ENCODE measurements around the gene SOX4. TPM values are rescaled to one million over a fixed set of nuclear protein-coding genes. Genes with fewer than 3 reads are reported as not detected.

The SOX4 gene
- total RNA-seq, 2 experiments from 2014 or later, result 1.6 TPM

DNA sequence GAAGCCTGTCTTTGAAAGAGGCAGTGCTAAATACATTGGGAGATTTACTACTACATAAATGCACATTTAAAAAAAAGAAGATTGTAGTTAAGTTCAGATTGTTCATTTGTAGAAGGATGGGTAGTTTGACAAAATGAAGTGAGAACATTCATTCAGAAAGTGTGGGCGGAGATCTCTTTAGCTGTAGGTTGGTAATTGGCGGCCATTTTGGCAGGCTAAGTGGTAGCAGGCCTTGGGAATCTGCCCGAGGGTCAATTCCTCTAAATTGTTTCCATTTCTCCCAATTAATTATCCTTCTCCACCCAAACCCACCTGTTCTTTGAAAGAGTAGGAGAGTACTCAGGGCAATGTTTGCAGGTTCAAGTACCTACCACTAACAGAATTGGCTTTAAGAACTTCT, 17.9 kb downstream of the SOX4 start:
- no peaks in the 10 kb centered on the region for H3K4me1 Mint-ChIP-seq (ENCODE audit: low read depth)
- H3K4me3 Mint-ChIP-seq, result no peak overlapping the region
- ChIA-PET POLR2A (no interaction called here), CTCF (no interaction called here)
- intact Hi-C loops (cut with micrococcal nuclease), result no loop called here
- ATAC-seq, result no peak
- no peak overlapping the region for H3K27ac Mint-ChIP-seq
- no peaks in the 10 kb centered on the region for H3K36me3 Mint-ChIP-seq (ENCODE audit: low read depth)
- TF ChIP-seq, protein P1, sequence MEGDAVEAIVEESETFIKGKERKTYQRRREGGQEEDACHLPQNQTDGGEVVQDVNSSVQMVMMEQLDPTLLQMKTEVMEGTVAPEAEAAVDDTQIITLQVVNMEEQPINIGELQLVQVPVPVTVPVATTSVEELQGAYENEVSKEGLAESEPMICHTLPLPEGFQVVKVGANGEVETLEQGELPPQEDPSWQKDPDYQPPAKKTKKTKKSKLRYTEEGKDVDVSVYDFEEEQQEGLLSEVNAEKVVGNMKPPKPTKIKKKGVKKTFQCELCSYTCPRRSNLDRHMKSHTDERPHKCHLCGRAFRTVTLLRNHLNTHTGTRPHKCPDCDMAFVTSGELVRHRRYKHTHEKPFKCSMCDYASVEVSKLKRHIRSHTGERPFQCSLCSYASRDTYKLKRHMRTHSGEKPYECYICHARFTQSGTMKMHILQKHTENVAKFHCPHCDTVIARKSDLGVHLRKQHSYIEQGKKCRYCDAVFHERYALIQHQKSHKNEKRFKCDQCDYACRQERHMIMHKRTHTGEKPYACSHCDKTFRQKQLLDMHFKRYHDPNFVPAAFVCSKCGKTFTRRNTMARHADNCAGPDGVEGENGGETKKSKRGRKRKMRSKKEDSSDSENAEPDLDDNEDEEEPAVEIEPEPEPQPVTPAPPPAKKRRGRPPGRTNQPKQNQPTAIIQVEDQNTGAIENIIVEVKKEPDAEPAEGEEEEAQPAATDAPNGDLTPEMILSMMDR (IDR thresholded peaks at IDR 0.05), result no peak
- no peaks in the 10 kb centered on the region for H3K9me3 Mint-ChIP-seq
- no peak for DNase-seq
- peaks cover 14% of the 10 kb centered on the region for H3K27me3 Mint-ChIP-seq

DNA sequence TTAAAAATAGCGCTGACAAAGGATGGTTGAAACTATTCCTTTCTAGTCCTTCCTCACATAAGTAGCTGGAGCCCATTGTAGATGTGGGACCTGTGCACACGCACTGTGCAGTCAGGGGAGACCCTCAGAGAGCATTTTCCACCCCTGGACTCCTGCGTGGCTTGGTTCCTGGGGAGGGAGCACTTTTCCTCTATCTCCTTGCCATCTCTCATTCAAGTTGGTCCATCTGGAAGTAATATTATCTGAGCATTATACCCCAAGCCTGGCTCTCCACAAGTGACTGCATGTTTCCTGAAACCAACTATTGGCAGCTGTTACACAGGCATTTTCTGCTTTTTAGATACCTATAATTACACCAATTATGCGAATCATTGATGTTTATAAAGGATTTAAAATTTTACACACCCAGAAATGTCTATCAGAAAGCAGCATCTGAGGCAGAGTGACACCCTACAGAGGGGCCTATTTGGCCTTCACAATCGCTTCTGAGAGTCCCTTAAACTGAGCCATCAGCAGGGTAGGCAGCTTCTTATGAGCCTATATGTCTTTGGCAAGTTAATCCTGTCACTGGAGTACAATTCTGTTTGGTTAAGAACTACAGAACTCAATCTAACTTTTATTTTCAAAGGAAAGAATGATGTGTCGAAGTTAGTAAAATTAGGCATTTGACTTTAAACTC, 18.7 kb downstream of the SOX4 start:
- H3K36me3 Mint-ChIP-seq (ENCODE audit: low read depth), result no peaks in the 10 kb centered on the region
- CTCF ChIA-PET, result no interaction called here
- TF ChIP-seq, protein P1 (IDR thresholded peaks at IDR 0.05), result no peak
- ATAC-seq (no peak), DNase-seq (no peak)
- intact Hi-C loops (cut with micrococcal nuclease), result no loop called here
- H3K27me3 Mint-ChIP-seq, result peaks cover 13% of the 10 kb centered on the region
- POLR2A ChIA-PET, result no interaction called here
- H3K4me3 Mint-ChIP-seq, result no peak overlapping the region
- H3K9me3 Mint-ChIP-seq, result no peaks in the 10 kb centered on the region
- H3K4me1 Mint-ChIP-seq (ENCODE audit: low read depth), result no peaks in the 10 kb centered on the region
- no peak overlapping the region for H3K27ac Mint-ChIP-seq

DNA sequence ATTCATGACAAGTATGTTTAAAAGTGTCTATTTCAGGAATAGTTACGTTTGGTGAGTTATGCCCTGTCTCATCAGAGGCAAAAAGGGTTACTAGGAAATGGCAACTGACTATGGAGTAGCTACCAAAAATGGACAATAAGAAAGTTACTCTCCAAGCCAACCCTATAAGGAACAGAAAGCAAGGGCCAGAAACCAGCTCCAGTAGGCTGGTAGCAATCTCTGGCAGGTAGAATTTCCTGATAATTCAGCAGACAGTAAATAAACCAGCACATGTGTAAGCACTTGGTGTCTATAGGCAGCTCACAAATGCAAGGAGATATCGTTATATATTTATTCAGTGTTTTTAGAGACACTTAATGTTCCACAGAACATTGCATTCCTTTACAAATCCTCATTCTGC, 20.3 kb downstream of the SOX4 start:
- TF ChIP-seq, protein P1 (IDR thresholded peaks at IDR 0.05), result no peak
- H3K27me3 Mint-ChIP-seq, result peaks cover 13% of the 10 kb centered on the region
- intact Hi-C loops (cut with micrococcal nuclease), result no loop called here
- DNase-seq (no peak), ATAC-seq (no peak)
- no peak overlapping the region for H3K4me3 Mint-ChIP-seq
- H3K27ac Mint-ChIP-seq, result no peak overlapping the region
- H3K4me1 Mint-ChIP-seq (ENCODE audit: low read depth), result no peaks in the 10 kb centered on the region
- H3K36me3 Mint-ChIP-seq (ENCODE audit: low read depth), result no peaks in the 10 kb centered on the region
- ChIA-PET POLR2A (no interaction called here), CTCF (no interaction called here)
- H3K9me3 Mint-ChIP-seq, result no peaks in the 10 kb centered on the region

- Mint-ChIP-seq H3K36me3 (ENCODE audit: low read depth) (no peaks in the 10 kb centered on the region), H3K4me1 (ENCODE audit: low read depth) (no peaks in the 10 kb centered on the region), H3K4me3 (no peak overlapping the region), H3K9me3 (no peaks in the 10 kb centered on the region), H3K27me3 (peaks cover 13% of the 10 kb centered on the region), H3K27ac (no peak overlapping the region)
- TF ChIP-seq, protein P1 (IDR thresholded peaks at IDR 0.05), result no peak
- ATAC-seq (no peak), DNase-seq (no peak)
- intact Hi-C loops (cut with micrococcal nuclease), result no loop called here
- ChIA-PET POLR2A (no interaction called here), CTCF (no interaction called here)
Measured at GRCh38 chr6:21614226-21614625, 20.7 kb downstream of the SOX4 start.

GRCh38 chr6:21615504-21615903, 22.0 kb downstream of the SOX4 start:
- H3K4me3 Mint-ChIP-seq, result no peak overlapping the region
- H3K4me1 Mint-ChIP-seq (ENCODE audit: low read depth), result no peaks in the 10 kb centered on the region
- no peaks in the 10 kb centered on the region for H3K36me3 Mint-ChIP-seq (ENCODE audit: low read depth)
- ChIA-PET CTCF (no interaction called here), POLR2A (no interaction called here)
- H3K27ac Mint-ChIP-seq, result no peak overlapping the region
- TF ChIP-seq, protein P1 (IDR thresholded peaks at IDR 0.05), result no peak
- intact Hi-C loops (cut with micrococcal nuclease), result no loop called here
- DNase-seq, result no peak
- no peaks in the 10 kb centered on the region for H3K9me3 Mint-ChIP-seq
- H3K27me3 Mint-ChIP-seq, result peaks cover 13% of the 10 kb centered on the region
- ATAC-seq, result no peak

Data from activated CD8-positive, alpha-beta T cell treated with anti-CD3 and anti-CD28 coated beads for 36 hours (primary cell).